Measurements from ENCODE around the gene CLSTN2. TPM values are rescaled to one million over a fixed set of nuclear protein-coding genes. Genes with fewer than 3 reads are reported as not detected.

CLSTN2 gene
- total RNA-seq, 1 experiment from 2014 or later: 0.68 TPM

DNA sequence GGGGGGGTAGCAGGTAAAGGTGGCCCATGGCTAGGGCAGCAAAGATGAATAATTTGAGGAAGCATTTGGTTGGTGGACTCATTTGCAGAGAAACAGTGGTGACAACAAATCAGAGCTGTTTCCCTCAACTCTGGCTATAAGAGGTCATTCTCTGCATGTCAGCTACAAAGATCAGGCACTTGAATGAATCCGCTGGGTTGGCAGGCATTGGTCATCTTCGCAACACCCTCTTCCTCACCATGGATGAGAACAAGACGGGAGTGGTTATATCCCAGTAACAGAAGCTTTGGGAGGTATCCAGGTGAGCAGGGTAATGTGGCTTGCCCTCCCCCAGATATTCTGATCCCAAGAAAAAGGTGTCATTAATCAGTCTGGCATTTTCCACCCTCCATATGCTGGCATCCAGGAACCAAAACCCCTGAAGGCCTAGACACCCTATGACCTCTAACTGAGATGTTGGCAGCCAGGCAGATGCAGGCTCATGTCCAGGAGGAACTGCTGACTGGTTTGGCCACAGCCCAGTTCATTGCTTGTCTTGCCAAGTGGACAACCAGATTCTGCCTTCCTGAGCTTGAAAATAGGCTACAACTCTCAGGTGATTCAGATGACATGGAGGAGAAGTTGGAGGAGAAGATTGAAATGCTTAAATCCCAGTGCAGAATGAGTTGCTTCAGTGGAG is 634.0 kb downstream of the CLSTN2 start:
- no peak overlapping the region for H3K4ac ChIP-seq (ENCODE audit: low read depth, low read length)
- H2AFZ ChIP-seq (ENCODE audit: low read length): no peak overlapping the region
- H4K91ac ChIP-seq (ENCODE audit: insufficient read length, low read depth, low read length): no peak overlapping the region
- no peaks in the 10 kb centered on the region for H3K79me1 ChIP-seq (ENCODE audit: insufficient read depth, low read depth, low read length, poor library complexity, severe bottlenecking)
- peak overlapping the region; percentile 66 for H2BK5ac ChIP-seq (ENCODE audit: insufficient read length, low read length)
- H2AK5ac ChIP-seq (ENCODE audit: insufficient read length, low read length): no peak overlapping the region
- no peak overlapping the region for H3K14ac ChIP-seq (ENCODE audit: insufficient read depth, low read length)
- H3K4me1 Mint-ChIP-seq: 0 out of 4 replicates have a peak, but pooled peaks cover 0 to 2% of the 10 kb centered on the region in 2 experiments
- H2BK15ac ChIP-seq (ENCODE audit: low read depth, low read length): no peak overlapping the region
- no peaks in the 10 kb centered on the region for H3K4me1 ChIP-seq (ENCODE audit: insufficient read depth, low read length)
- WGBS (ENCODE audit: extremely low coverage, insufficient read length, low lambda C conversion rate): no CpG with 5 or more reads among the region's 3 CpGs
- no peak overlapping the region for H3K4me3 Mint-ChIP-seq
- no peak overlapping the region for H3K56ac ChIP-seq (ENCODE audit: insufficient read length, low read depth, low read length)
- no peaks in the 10 kb centered on the region for H3K9me3 Mint-ChIP-seq
- peak overlapping the region; percentile 43 for H3K18ac ChIP-seq (ENCODE audit: insufficient read length, low read depth, low read length)
- H3K23ac ChIP-seq (ENCODE audit: insufficient read length, low read depth, low read length): no peak overlapping the region
- H3K27ac Mint-ChIP-seq: no peak overlapping the region
- peak overlapping the region; percentile 88 for H4K5ac ChIP-seq (ENCODE audit: insufficient read length, low read depth, low read length)
- no peaks in the 10 kb centered on the region for H3K9me3 ChIP-seq (ENCODE audit: control insufficient read depth, low read depth, low read length)
- no peak overlapping the region for H2BK12ac ChIP-seq (ENCODE audit: insufficient read length, low read depth, low read length)
- no peaks in the 10 kb centered on the region for H4K20me1 ChIP-seq (ENCODE audit: control insufficient read depth, insufficient read depth, insufficient read length)
- H3T11ph ChIP-seq (ENCODE audit: low read length): no peak overlapping the region
- H3K27me3 ChIP-seq (ENCODE audit: insufficient read depth, low read length): no peaks in the 10 kb centered on the region
- no peak overlapping the region for H2BK20ac ChIP-seq (ENCODE audit: low read depth, low read length, poor library complexity, severe bottlenecking)
- H2BK120ac ChIP-seq (ENCODE audit: low read depth, low read length, poor library complexity, severe bottlenecking): no peak overlapping the region
- DNase-seq: no peak
- no peaks in the 10 kb centered on the region for H3K36me3 Mint-ChIP-seq (ENCODE audit: insufficient read depth in 1 of 3, low read depth in 3 of 3)
- H3K9ac ChIP-seq (ENCODE audit: extremely low read depth, insufficient read length, low read length): no peak overlapping the region
- H3K27ac ChIP-seq (ENCODE audit: insufficient read length, low read depth, low read length): no peak overlapping the region
- H3K79me2 ChIP-seq (ENCODE audit: insufficient read depth, low read length): no peaks in the 10 kb centered on the region
- TF ChIP-seq, protein P1, sequence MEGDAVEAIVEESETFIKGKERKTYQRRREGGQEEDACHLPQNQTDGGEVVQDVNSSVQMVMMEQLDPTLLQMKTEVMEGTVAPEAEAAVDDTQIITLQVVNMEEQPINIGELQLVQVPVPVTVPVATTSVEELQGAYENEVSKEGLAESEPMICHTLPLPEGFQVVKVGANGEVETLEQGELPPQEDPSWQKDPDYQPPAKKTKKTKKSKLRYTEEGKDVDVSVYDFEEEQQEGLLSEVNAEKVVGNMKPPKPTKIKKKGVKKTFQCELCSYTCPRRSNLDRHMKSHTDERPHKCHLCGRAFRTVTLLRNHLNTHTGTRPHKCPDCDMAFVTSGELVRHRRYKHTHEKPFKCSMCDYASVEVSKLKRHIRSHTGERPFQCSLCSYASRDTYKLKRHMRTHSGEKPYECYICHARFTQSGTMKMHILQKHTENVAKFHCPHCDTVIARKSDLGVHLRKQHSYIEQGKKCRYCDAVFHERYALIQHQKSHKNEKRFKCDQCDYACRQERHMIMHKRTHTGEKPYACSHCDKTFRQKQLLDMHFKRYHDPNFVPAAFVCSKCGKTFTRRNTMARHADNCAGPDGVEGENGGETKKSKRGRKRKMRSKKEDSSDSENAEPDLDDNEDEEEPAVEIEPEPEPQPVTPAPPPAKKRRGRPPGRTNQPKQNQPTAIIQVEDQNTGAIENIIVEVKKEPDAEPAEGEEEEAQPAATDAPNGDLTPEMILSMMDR (conservative IDR thresholded peaks at IDR 0.05): no peak
- H3K4me2 ChIP-seq (ENCODE audit: insufficient read depth, insufficient read length, low read length): no peak overlapping the region
- peaks cover 2% of the 10 kb centered on the region for H3K27me3 Mint-ChIP-seq (ENCODE audit: low read depth)
- H4K8ac ChIP-seq (replicated peaks; ENCODE audit: insufficient read length, low read depth, low read length): peak overlapping the region; percentile 46
- no peaks in the 10 kb centered on the region for H3K23me2 ChIP-seq (ENCODE audit: insufficient read length, low read depth, low read length, poor library complexity, severe bottlenecking)

Measured in H9 (cell line).